ENCODE results near the gene IQCK.

DNA sequence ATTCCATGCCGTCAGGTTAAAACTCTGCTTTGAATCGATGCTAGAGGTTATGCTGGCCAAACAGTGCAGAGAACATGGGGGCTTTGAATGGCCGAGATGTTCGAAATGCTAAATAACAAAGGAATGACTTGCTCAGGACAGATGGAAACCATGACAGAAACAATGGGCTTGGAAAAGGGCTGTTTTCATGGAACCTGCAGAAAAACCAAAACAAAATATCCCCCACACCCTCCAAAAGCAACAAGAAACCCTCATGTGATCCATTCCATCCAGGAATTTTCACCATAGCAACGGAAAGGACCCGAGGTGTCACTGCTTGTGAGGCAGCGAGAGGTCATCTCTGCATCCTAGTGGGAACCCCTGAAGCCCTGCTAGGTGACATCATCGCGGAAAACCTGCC, 141.1 kb downstream of the IQCK start:
- TF ChIP-seq POLR2A (IDR thresholded peaks at IDR 0.05) (no peak), CTCF (IDR thresholded peaks at IDR 0.05) (no peak)

All from thyroid gland (tissue), 4 donors.